Hippocampal formation (tissue), 2 donors: Measurements from ENCODE around the gene MAN1C1.
"Not testable (repeated sequence)": the region's sequence is repeated elsewhere in the genome, so short reads cannot be mapped to it uniquely, and the experiment has no call there.

ENCODE experiments used
- DNase-seq, 2 donors: peaks; one replicate each; lab custom pipeline; 2025; lab: John Stamatoyannopoulos, UW

MAN1C1 gene

GRCh38 chr1:25583519-25584370 lies 32.8 kb upstream of the MAN1C1 start:
- no peak for DNase-seq

- DNase-seq = no peak
These were observed 30.4 kb upstream of the MAN1C1 start for GRCh38 chr1:25586181-25586588.

DNA sequence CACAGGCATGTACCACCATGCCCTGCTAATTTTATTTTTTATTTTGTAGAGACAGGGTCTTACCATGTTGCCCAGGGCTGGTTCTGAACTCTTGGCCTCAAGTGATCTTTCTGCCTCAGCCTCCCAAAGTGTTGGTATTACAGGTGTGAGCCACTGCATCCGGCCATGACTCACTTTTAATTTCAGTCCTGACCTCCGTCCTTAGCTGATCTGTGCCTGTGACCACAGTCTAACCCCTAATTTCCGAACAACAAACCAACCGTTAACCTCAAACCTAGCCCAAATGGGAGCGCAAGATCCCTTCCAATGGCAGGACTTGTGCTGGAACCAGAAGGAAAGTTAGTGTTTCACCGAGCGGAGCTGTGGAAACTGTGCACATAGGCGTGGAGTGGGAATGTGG lies 29.3 kb upstream of the MAN1C1 start:
- no peak for DNase-seq

DNA sequence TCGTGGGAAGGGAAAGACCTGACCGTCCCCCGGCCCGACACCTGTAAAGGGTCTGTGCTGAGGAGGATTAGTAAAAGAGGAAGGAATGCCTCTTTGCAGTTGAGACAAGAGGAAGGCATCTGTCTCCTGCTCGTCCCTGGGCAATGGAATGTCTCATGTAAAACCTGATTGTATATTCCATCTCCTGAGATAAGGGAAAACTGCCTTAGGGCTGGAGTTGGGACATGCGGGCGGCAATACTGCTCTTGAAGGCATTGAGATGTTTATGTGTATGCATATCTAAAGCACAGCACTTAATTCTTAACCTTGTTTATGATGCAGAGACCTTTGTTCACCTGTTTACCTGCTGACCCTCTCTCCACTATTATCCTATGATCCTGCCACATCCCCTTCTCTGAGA lies 28.4 kb upstream of the MAN1C1 start:
- not testable (repeated sequence) for DNase-seq

DNA sequence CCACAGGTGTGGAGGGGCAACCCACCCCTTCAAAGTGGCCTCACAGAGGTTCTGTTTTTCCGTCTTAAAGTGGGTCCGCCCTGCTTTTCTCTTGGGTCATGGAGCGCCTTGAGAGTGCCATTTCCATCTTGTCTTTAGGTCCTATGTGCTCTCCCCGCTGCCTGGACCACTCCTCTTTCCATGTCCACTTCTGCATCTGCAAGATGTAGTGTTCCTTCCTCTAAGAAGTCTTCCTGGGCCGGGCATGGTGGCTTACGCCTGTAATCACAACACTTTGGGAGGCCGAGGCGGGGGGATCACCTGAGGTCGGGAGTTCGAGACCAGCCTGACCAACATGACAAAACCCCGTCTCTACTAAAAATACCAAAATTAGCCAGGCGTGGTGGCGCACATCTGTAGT lies 27.8 kb upstream of the MAN1C1 start:
- DNase-seq = not testable (repeated sequence)

- no peak for DNase-seq
These were observed 26.3 kb upstream of the MAN1C1 start for GRCh38 chr1:25590096-25590824.

DNA sequence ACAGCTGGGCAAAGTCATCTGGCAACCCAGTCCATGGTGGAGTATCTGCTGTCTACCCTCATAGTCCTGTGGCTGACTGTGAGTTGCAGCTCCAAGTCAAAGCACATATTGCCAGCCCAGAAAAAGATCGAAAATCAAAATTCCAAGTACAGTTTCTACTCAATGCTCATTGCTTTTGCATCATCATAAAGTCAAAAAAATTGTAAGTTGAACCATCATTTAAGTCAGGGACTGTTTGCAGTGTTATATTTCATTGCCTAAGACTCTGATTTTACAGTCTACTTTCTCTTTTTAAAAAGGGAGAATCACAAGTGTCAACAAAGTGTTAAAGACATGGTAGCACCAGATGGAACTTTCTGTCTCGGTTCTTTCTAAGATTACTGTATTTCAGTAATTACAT lies 22.7 kb upstream of the MAN1C1 start:
- no peak for DNase-seq

- DNase-seq = no peak
These were observed 21.6 kb upstream of the MAN1C1 start for GRCh38 chr1:25594971-25595370.

DNA sequence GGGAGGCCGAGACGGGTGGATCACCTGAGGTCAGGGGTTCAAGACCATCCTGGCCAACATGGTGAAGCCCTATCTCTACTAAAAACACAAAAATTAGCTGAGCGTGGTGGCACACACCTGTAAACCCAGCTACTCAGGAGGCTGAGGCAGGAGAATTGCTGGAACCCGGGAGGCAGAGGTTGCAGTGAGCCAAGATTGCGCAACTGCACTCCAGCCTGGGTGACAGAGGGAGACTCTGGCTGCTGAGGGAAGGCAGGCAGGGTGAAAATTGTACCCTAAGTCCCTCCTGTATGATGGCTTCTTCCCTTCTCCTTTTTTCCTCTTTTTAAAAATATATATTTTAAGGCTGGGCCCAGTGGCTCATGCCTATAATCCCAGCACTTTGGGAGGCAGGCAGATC lies 19.9 kb upstream of the MAN1C1 start:
- DNase-seq = not testable (repeated sequence)

GRCh38 chr1:25598879-25599278 lies 17.7 kb upstream of the MAN1C1 start:
- DNase-seq = no peak

DNA sequence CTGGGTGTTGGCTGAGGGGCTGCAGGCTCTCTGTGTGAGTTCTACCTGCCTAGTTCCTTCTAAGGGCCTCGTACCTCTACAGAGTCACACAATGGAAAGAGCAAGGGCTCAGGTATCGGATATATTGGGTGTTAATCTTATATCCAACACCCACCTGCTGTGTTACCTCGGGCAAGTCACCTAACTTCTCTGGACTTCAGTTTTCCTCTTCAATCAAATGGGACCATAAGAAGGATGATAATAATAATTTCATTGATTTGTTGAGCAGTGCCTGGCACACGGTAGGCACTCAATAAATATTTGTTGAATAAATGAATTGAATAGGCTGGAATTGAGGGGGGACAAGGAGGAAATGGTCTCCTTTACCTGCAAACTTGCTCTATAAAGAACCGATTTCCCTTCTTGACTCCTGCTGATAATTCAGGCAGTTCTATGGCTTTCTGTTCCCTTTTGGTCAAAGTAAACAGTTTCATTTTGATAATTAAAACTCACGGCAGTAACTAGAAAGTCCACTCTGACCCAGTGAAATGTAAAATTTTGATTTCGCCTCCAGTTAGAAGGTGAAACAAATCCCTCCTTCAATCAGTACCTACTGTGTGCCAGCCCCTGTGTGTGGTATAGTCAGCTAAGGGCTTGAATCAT lies 16.5 kb upstream of the MAN1C1 start:
- DNase-seq = no peak

DNA sequence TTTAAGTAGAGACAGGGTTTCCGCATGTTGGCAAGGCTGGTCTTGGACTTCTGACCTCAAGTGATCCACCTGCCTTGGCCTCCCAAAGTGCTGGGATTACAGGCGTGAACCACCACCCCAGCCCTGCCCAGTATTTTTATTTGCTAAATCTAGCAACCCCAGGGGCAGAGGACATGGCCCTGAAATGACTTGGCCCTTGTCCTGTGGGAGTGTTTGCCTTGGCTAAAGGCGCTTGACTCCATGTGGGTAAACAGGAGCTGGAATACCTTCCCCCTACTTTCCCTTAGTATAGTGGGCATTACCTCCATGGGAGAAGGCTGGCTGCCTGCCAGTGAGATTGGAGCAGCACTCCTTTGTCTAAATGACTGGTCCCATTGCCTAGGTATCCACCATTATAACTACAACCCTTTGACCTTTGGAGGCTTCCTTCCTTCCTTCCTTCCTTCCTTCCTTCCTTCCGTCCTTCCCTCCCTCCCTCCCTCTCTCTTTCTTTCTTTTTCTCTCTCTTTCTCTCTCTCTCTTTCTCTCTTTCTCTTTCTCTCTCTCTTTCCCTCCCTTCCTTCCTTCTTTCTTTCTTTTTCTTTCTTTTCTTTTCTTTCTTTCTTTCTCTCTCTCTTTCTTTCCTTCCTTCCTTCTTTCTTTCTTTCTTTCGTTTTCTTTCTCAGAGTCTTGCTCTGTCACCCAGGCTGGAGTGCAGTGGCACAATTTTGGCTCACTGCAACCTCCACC lies 15.5 kb upstream of the MAN1C1 start:
- not testable (repeated sequence) for DNase-seq

DNA sequence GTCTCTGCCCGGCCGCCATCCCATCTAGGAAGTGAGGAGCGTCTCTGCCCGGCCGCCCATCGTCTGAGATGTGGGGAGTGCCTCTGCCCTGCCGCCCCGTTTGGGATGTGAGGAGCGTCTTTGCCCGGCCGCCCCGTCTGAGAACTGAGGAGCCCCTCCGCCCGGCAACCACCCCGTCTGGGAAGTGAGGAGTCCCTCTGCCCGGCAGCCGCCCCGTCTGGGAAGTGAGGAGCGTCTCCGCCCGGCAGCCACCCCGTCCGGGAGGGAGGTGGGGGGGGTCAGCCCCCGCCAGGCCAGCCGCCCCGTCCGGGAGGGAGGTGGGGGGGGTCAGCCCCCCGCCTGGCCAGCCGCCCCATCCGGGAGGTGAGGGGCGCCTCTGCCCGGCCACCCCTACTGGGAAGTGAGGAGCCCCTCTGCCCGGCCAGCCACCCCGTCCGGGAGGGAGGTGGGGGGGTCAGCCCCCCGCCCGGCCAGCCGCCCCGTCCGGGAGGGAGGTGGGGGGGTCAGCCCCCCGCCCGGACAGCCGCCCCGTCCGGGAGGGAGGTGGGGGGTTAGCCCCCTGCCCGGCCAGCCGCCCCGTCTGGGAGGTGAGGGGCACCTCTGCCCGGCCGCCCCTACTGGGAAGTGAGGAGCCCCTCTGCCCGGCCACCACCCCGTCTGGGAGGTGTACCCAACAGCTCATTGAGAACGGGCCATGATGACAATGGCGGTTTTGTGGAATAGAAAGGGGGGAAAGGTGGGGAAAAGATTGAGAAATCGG lies 12.6 kb upstream of the MAN1C1 start:
- DNase-seq = not testable (repeated sequence)

DNA sequence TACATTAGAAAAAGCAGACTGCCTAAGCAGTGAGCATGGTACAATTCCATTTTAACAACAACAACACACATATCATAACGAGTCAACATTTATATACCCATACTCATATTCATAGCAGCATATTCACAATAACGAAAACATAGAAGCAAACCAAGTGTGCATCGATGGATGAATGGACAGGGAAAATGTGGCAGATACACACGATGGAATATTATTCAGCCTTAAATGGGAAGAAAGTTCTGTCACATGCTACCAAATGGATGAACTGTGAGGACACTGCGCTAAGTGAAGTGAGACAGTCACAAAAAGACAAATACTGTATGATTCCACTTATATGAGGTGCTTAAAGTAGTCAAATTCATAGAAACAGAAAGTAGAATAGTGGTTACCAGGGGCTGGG lies 9.5 kb upstream of the MAN1C1 start:
- no peak for DNase-seq

DNA sequence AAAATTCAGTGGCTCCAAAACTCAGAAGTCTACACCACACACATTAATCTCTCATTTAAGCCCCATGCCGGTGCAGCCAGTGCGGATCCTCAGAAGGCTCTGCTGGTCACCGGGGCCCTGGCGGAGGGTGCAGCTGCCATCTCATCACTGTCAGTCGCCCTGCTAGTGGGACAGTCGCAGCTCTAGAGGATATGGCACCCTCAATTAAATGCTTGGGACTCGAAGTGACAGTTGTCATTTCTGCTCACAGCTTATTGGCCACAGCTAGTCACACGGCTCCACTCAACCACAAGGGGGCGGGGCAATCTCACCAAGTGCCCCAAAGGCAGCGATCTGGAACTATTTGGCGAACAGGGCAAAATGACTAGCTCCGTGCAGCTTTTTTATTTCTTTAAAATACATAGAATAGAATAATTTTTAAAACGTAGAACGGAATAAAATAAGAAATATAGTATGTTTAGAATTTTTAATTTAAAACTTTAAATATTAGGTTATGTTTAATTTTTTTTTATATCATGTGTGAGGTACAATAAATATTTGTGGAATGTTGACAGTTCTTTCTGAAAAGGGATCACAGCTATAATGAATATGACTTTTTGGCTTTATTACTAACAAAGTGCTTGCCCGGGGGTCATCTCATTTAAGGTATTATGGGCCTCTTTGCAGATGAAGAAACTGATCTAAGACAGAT lies 8.0 kb upstream of the MAN1C1 start:
- DNase-seq = peak; percentile 73 to 75

DNA sequence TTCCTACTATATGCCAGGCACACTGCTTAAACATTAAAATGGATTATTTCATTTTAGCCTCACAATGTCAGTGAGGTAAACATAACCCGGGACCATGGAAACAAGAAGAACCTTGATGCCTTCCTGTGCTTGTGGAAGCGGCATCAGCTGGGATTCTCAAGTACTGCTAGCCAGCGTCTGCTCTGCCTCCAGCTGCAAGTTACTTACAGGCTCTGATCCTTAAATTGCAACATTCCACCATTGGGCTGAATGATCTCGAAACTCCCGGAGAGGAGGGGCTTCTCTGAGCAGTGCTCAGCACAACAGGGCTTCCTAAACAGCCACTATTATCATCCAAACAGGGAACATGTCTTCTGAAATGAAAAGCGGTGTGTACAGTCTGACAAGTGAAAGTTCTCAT lies 6.7 kb upstream of the MAN1C1 start:
- DNase-seq = no peak

DNA sequence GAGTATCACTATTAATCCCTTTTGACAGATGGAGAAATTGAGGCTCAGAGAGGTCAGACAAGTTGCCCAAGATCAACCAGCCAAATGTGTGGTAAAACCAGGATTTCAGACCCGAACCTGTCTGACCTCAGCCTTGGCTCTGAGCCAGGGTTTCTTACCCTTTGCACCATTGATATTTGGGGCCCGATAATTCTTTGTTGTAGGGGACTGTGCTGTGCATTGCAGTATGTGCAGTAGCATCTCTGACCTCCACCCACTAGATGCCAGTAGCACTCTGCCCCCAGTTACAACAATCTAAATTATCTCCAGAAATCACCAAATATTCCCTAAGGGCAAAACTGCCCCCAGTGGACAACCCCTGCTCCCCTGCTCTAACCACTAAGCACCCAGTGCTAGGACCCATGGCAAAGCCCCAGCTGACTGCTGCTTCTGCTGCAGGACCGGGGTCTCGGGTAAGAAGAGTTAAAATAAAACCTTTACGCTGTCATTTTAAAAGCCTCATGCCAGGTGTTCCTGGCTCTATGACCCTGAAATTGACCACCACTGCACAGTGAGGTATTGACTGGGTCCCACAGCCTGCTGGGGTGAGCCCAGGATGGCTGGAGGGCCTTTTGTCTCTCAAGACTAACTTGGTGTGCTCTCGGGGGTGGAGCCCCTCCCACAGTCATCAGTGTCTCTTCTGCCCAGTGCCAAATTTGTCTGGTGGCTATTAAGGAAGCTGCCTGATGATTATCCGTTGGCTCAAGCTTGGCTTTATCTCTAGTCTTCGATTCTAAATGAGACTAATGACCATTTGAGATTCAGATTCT lies 5.6 kb upstream of the MAN1C1 start:
- DNase-seq = no peak

GRCh38 chr1:25611843-25612242 lies 4.7 kb upstream of the MAN1C1 start:
- DNase-seq = no peak

- DNase-seq = no peak
These were observed 4.2 kb upstream of the MAN1C1 start for GRCh38 chr1:25612421-25612820.

- DNase-seq = no peak
These were observed 3.5 kb upstream of the MAN1C1 start for GRCh38 chr1:25613091-25613490.
